ENCODE results near the gene ANKRD28.
"Not testable (repeated sequence)": the region's sequence is repeated elsewhere in the genome, so short reads cannot be mapped to it uniquely, and the experiment has no call there.

The ANKRD28 gene

DNA sequence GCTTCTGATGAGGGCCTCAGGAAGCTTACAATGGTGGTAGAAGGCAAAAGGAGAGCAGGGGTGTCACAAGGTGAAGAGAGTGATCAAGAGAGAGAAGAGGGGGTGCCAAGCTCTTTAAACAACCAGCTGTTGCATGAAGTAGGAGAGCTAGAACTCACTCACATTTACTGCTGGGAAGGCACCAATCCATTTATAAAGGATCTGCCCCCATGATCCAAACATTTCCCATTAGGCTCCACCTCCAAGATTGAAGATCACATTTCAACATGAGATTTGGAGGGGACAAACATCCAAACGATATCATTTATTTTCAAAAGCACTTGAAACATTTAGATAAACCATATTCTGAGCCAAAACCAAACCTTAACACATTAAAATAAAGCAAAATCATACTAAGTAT lies 26.3 kb downstream of the ANKRD28 start:
- DNase-seq (ENCODE audit: low spot score): no peak

DNA sequence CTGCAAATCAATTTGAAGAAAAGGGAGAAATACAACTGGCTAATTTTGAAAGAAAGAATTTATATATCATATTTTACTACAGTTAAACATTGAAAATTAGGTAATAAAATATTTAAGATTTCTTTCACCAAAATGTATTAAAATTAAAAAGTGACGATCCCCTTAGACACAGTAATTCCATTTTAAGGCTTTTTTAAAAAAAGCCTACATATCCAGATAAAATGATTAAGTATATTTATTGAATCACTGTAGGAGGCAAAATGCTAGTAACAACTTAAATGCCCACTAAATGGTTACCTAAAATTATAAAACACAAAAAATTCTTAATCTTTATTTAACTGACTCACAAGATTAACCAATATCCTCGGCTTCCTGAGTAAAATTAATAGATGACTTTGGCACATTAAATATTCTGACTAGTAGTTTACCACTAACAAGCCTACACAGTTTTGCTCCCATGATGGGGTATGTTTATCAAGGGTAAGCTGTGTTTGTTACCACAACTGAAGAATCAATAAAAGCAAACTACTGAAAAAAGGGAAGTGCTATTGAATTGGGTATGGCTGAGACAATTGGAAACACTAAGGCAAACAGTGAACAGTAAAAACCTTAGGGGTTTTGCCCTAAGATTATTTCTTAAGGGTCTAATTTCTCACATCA lies 28.4 kb downstream of the ANKRD28 start:
- peak; percentile 2 for DNase-seq (ENCODE audit: low spot score)

DNA sequence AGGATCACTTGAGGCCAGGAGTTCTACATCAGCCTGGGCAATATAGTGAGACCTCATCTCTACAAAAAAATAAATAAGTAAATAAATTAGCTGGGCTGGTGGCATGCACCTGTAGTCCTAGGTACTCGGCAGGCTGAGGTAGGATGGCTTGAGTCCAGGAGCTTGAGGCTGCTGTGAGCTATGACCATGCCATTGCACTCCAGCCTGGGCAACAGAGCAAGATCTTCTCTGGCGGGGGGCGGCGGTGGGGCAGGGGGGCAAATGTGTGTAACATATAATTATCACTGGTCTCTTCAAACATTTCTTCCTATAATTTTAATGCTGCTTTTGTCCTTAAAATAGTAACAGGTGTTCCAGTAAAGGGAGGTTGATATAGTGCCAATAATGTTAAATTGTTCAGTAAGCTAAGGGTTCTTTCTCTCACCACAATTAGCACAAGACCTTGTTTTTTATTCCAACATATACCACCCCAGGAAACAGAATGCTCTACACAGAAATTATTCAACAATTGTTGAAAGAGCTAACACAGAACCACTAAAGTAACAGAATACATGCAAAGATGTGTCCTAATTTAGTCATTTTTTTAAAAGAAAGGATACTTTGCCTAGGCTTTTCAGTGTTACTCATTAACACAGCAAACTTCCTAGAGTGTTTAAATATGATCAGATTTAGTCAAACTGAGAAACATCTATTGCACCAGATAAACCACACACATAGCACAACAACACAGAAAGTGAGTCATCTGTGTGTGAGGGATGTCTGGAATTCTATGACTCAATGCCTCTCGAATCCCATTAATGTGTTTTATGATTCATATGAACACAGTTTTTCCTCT lies 29.1 kb downstream of the ANKRD28 start:
- no peak for DNase-seq (ENCODE audit: low spot score)

DNA sequence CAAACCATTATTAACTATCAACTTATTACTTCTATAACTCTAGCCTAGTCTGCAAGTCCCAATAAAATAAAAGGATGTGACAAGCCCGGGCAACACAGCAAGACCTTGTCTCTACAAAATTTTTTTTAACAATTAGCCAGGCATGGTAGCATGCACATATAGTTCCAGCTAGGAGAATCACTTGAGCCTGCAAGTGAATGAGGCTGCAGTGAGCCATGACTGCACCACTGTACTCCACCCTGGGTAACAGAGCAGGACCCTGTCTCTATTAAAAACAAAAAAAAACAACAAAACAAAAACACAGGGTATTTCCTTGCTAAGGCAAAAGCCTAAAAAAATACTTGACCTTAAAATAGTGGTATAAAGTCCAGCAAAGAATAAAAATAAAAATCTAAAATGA lies 31.4 kb downstream of the ANKRD28 start:
- no peak for DNase-seq (ENCODE audit: low spot score)

DNA sequence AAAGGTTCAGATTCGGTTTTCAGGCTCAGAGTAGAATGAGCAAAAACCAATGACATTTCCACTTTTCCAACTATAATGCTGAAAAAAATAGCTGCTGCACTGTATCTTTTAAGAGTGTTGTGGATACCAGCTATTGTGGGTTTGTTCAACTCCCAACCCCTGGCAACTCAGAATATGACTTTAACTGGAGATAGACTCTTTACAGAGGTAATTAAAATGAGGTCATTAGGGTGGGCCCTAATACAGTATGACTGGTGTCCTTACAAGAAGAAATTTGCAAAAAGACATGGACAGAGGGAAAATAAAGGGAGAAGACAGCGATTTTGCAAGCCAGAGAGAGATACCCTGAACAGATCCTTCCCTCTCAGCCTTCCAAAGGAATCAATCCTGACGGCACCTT lies 39.5 kb downstream of the ANKRD28 start:
- no peak for DNase-seq (ENCODE audit: low spot score)

DNA sequence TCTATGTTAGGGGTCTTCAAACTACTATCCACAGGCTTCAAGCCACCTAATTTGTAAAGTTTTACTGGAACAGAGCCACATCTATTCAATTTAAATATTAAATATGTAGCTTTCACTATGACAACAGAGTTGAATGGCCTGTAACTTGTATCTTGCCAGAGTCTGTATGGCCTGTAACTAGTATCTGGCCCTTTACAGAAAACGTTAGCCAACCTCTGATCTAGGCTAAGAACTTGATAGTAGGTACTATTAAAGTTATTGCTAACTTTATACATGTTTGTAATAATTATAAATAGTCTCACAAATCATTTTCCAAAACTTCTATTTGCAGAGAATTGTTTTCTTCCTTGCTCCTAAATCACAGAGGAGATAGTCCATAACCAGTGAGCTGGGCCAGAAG lies 40.0 kb downstream of the ANKRD28 start:
- DNase-seq (ENCODE audit: low spot score): no peak

DNA sequence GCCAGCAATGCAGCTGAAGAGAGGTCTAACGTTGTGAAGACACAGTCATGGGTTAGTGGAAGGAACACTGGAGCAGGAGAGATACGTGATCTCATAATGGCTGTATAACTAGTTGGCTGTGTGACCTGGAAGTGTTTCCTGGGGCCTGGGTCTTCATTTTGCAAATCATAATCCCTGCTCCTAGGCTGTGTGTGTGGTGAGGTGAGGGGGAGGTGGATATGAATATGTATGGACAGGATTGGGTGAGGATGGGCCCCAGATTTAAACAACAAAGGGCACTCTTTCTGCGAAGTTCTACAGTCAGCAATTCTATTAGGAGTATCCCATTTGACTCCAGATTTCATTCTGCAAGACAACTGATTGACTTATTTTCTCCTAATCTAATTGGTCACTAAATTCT lies 41.3 kb downstream of the ANKRD28 start:
- no peak for DNase-seq (ENCODE audit: low spot score)

DNA sequence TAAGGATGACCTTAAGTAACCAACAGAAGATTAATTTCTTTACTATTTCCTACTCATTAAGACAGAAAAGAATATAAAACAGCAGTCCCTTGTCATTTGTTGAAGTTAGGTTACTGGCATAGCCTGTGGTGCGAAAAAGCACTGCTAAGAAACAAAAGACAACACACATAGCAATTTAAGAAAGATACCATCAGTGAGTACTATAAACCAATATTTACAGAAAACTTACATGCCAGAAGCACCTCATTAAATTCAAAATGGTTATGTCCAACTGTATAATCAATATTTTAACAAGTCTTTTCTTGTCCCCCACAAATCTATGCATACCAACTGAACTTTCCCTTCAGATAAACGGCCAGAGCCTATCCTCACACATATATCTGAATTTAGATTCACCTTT lies 42.0 kb downstream of the ANKRD28 start:
- no peak for DNase-seq (ENCODE audit: low spot score)

DNA sequence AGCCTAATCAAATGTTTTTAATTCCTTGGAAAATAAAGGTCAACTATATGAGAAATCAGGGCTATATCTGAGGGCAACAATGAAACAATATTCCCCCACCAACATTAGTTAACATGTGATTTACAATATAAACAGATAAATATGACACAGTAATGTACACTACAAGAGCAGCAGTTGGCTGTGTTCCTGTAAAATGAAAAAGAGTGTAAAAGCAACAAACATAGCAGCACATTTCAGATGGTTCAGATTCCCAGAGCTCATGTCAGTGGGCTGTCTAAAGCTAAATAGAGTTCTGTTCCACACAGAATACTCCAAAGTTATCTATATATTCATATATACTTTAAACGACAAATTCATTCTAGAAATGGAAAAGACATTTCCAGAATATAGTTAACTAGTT lies 42.6 kb downstream of the ANKRD28 start:
- DNase-seq (ENCODE audit: low spot score): no peak

DNA sequence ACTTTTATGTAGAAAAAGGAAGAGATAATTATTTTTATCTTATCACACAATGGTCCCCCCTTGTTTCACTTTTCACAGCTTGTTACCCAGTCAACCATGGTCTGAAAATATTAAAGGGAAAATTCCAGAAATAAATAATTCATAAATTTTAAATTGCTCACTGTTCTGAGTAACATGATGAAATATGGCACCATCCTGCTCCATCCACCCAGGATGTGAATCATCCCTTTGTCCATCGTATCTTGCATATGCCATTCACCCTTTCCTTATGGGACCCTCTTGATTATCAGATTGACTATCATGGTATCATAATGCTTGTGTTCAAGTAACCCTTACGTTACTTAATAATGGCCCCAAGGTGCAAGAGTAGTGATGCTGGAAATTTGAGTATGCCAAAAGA lies 43.7 kb downstream of the ANKRD28 start:
- no peak for DNase-seq (ENCODE audit: low spot score)

DNA sequence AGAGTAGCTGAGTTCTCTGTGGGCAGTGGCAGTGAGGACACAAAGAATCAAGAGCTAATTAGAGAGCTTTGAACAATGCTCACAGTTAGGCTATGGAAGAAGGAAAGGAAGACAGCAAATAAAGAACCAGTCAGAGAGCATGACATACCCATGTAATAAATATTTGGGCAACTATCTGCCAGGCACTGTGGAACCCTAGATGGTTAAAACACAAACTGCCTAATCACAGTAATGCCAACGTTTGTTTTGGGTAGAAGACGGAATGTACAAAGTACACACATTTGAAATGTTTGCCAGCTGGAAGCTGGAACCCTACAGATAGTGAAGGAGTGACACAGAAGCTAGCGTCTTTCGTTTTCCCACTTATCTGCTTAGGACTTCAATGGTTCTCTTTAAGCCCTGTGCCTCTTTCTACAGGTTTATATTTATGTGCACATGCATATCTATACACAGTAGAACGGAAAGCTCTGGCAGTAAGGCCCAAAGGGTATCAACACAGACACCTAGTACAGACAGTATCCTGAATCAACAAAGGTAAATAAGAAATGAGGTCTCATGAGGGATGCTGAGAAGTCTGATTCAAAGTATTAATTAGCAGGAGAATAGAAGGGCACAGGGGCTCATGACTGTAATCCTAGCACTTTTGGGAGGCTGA lies 44.6 kb downstream of the ANKRD28 start:
- DNase-seq (ENCODE audit: low spot score): no peak

DNA sequence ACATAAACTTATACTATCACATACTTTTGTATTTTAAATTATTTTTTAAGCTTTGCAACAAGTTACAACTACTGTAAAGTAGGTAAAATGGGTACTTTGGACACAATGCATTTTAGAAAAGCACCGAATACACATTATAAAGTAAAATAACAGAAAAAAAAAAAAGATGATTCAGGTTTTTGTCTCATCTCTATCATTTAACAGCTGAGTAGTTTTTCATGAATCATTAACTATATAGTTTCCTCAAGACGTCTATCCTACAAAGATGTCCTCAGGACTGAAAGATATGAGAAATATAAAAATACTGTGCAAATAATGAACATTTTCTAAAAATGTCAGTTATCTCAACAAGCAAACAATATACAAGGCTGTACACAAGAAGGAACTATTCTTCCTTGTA lies 46.9 kb downstream of the ANKRD28 start:
- no peak for DNase-seq (ENCODE audit: low spot score)

DNA sequence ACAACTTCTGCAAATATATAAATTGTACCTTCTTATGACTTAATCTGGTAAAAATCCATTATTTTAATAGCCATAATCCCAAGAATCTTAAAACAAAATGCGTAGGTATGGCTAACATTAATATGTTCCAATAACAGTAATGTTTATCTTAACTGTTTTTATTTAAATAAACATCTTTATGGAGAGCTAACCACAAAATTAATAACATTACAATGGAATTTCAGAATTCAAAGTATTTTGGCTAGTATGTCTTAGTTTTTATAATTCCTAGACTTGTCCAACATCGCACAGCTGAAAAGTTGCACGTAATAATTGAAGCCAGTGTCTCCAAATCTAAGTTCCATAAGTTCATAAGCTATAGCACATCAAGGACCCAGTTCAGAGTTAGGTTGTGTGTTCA lies 47.6 kb downstream of the ANKRD28 start:
- no peak for DNase-seq (ENCODE audit: low spot score)

DNA sequence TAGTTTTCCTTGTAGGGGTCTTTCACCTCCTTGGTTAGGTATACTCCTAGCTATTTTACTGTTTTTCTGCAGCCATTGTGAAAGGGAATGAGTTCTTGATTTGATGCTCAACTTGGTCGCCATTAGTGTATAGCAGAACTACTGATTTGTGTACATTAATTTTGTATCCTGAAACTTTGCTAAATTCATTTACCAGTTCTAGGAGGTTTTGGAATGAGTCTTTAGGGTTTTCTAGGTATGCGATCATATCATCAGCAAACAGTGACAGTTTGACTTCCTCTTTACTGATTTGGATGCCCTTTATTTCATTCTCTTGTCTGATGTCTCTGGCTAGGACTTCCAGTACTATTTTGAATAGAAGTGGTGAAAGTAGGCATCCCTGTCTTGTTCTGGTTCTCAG lies 51.9 kb downstream of the ANKRD28 start:
- DNase-seq (ENCODE audit: low spot score): not testable (repeated sequence)

DNA sequence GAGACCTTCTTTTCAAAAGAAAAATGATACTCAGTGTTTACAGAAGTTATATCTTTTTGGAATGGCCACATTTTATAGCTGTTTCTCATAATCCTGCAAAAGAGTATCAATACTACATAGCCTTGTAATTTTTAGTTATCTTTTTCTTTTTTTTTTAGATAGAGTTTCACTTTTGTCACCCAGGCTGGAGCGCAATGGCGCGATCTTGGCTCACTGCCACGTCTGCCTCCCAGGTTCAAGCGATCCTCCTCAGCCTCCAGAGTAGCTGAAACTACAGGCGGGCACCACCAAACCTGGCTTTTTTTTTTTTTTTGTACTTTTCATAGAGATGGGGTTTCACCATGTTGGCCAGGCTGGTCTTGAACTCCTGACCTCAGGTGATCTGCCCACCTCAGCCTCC lies 53.6 kb downstream of the ANKRD28 start:
- no peak for DNase-seq (ENCODE audit: low spot score)

DNA sequence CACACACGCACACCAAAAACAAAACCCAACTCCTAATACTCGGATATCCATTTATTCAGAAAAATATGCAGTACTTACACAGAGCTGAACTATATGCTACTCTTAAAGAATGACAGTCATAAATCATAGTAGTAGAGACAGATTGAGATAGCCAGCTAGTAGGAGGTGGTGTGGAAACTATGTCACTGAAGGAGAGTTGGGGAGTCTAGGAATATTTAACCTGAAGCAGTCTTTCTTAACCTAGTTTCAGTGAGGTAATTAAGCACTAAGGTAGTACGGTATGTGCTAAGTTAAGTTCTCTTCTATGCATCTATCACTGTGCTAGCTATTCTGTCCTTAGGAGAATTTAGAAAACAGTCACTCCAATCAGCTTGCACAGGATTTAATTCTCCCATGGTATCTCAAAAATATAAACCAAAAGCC lies 54.2 kb downstream of the ANKRD28 start:
- no peak for DNase-seq (ENCODE audit: low spot score)

DNA sequence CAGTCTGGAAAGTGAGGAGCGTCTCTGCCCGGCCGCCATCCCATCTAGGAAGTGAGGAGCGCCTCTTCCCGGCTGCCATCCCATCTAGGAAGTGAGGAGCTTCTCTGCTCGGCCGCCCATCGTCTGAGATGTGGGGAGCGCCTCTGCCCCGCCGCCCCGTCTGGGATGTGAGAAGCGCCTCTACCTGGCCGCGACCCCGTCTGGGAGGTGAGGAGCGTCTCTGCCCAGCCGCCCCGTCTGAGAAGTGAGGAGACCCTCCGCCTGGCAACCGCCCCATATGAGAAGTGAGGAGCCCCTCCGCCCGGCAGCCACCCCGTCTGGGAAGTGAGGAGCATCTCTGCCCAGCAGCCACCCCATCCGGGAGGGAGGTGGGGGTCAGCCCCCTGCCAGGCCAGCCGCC lies 55.5 kb downstream of the ANKRD28 start:
- not testable (repeated sequence) for DNase-seq (ENCODE audit: low spot score)

DNA sequence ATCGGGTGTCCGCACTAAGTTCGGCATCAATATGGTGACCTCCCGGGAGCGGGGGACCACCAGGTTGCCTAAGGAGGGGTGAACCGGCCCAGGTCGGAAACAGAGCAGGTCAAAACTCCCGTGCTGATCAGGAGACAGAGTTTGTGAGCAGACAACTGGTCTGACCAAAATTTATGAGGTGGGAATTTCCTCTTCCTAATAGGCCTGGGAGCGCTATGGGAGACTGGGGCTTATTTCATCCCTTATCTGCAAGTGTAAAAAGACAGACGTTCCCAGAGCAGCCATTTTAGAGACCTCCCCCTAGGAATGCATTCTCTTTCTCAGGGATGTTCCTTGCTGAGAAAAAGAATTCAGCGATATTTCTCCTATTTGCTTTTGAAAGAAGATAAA lies 59.2 kb downstream of the ANKRD28 start:
- DNase-seq (ENCODE audit: low spot score): not testable (repeated sequence)

DNA sequence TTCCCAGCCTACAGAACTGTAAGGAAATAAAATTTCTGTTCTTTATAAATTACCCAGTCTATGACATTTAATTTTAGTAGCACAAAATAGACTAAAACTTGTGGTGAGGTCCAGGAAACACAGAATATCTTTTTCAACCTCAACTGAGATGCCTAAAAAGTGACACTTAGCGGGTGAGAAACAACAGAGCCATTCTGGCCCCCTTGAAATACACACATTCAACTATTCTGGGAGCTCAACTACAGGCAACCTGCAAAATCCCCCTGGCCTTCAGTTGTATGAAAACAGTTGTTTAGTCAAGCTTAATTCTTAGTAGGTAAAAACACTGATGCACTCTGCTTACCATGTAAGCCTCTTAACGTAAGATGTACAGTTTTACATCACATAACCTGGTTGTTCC lies 66.8 kb downstream of the ANKRD28 start:
- no peak for DNase-seq (ENCODE audit: low spot score)

DNA sequence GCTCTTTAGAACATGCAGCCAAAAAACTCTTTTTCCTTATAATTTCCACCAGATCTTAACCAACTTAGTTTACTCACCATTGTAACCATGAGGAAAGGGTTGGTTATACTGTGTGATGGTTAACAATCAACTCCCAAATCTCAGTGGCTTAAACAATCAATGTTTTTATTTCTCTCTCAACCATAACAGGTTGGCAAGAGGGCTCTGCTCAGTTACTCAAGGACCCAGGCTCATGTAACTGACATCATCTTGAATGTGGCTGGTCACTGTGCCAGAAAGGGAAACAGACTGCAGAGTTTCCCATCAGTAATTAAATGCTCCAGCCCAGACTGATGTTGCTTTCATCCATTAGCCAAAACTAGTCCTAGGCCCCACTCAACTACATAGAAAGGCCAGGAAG lies 69.0 kb downstream of the ANKRD28 start:
- no peak for DNase-seq (ENCODE audit: low spot score)

DNA sequence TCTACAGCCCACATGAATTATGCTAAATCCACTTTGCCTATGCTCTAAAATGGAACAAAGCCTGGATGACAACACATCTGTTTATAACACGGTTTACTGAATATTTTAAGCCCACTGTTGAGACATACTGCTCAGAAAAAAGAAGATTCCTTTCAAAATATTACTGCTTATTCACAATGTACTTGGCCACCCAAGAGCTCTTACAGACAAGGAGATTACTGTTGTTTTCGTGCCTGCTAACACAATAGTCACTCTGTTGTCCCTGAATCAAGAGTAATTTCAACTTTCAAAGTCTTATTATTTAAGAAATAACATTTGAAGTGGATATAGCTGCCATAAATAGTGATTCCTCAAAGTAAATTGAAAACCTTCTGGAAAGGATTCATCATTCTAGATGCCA lies 70.9 kb downstream of the ANKRD28 start:
- no peak for DNase-seq (ENCODE audit: low spot score)

DNA sequence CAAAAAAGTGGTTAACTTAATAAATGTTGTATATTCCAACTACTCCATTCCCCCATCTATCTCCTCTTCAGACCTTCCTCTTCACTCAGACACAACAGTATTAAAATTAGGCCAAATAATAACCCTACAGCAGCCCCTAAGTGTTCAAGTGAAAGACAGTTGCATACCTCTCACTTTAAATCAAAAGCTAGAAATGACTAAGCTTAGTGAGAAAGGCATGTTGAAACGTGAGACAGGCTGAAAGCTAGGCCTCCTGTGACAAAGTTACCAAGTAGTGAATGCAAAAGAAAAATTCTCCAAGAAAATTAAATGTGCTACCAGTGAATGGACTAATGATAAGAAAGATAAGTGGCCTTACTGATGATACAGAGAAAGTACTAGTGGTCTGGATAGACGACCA lies 71.7 kb downstream of the ANKRD28 start:
- no peak for DNase-seq (ENCODE audit: low spot score)

DNA sequence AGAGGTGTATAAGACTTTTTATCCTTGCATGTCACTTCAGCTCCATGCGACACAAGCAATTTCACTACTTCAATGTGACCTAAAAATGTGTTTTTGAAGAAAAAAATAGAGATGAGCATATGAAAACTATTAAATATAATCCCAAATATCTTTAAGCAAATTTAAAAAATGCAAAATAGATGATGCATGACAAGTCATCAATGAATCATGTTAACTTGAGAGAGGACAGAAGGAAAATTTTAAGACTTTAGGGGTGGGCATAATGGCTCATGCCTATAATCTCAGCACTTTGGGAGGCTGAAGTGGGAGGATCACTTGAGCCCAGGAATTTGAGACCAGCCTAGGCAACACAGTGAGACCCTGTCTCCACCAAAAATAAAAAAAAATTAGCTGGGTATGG lies 73.3 kb downstream of the ANKRD28 start:
- no peak for DNase-seq (ENCODE audit: low spot score)

DNA sequence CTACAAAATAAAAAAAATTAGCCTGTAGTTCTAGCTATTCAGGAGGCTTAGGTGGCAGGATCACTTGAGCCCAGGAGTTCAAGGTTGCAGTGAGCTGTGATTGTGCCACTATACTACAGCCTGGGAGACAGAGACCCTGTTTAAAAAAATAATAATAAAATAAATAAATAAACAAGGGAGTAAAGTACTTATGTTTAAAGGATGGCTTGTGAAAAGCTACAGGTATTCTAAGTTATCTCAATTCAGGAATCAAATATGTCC lies 74.2 kb downstream of the ANKRD28 start:
- DNase-seq (ENCODE audit: low spot score): no peak
